IMR-90 (cell line): ENCODE results near the gene BRINP1. TPM values are rescaled to one million over a fixed set of nuclear protein-coding genes. Genes with fewer than 3 reads are reported as not detected.

ENCODE experiments used
- ATAC-seq: fragments of 200-7000 bp; cut with Tn5 transposase; 2 replicates; pipeline ENCODE4 v1.9.1; 2020; ENCODE audit warnings: low read depth, mild to moderate bottlenecking, moderate library complexity
- BruUV-seq: library from RNA; stranded (reverse); fragments of 400-500 nt; replicated peaks from 2 replicates; lab custom pipeline; 2021; lab: Mats Ljungman, UMichigan
- CTCF ChIA-PET: fragments of 300-600 bp; formaldehyde crosslinking; extraction: SDS; loops from one replicate; lab custom pipeline; 2021; ENCODE audit warnings: antibody characterized with exemption; lab: Yijun Ruan, JAX
- POLR2A ChIA-PET: fragments of 300-600 bp; sonication (Branson Sonifier 250); formaldehyde crosslinking; loops from one replicate; lab custom pipeline; 2022; ENCODE audit warnings: antibody characterized with exemption; ENCODE audit not compliant: unreplicated experiment; lab: Charles Lee
- DNase-seq: peaks from one replicate; pipeline ENCODE4 v3.0.0; 2013
- H2AFZ ChIP-seq: replicated peaks from 2 replicates; pipeline ENCODE3; 2013; ENCODE audit warnings: low read length, mild to moderate bottlenecking; ENCODE audit not compliant: poor library complexity
- H2AK5ac ChIP-seq: 2 replicates; pipeline ENCODE4 v1.6.1; 2013; ENCODE audit warnings: low read depth, low read length, inconsistent platforms
- H2AK9ac ChIP-seq: replicated peaks from 2 replicates; pipeline ENCODE3; 2013; ENCODE audit warnings: mild to moderate bottlenecking, low read depth, low read length, moderate library complexity; ENCODE audit not compliant: poor library complexity
- H2BK120ac ChIP-seq: 2 replicates; pipeline ENCODE4 v1.6.1; 2013; ENCODE audit warnings: low read depth, low read length, inconsistent platforms
- H2BK15ac ChIP-seq: 3 replicates; pipeline ENCODE4 v1.6.1; 2013; ENCODE audit warnings: low read depth, low read length, inconsistent platforms
- H2BK20ac ChIP-seq: 2 replicates; pipeline ENCODE4 v1.6.1; 2013; ENCODE audit warnings: low read depth, mild to moderate bottlenecking, inconsistent platforms, low read length, moderate library complexity
- H2BK5ac ChIP-seq: 2 replicates; pipeline ENCODE4 v1.6.1; 2013; ENCODE audit warnings: mild to moderate bottlenecking, low read depth, low read length, inconsistent platforms; ENCODE audit not compliant: poor library complexity, severe bottlenecking
- H3K14ac ChIP-seq: replicated peaks from 2 replicates; pipeline ENCODE4 v1.6.1; 2013; ENCODE audit warnings: low read depth, low read length, inconsistent platforms
- H3K18ac ChIP-seq: 2 replicates; pipeline ENCODE4 v1.6.1; 2013; ENCODE audit warnings: low read depth, low read length, control low read depth
- H3K23ac ChIP-seq: 2 replicates; pipeline ENCODE4 v1.6.1; 2013; ENCODE audit warnings: low read depth, low read length, inconsistent platforms
- H3K27ac ChIP-seq: 2 replicates; pipeline ENCODE4 v1.5.1; 2013; ENCODE audit warnings: mild to moderate bottlenecking, control low read depth, low read length; ENCODE audit not compliant: insufficient read depth
- H3K27me3 ChIP-seq: 2 replicates; pipeline ENCODE4 v1.6.1; 2013; ENCODE audit warnings: low read length; ENCODE audit not compliant: control insufficient read depth, insufficient read depth
- H3K36me3 ChIP-seq: 2 replicates; pipeline ENCODE4 v1.6.1; 2013; ENCODE audit warnings: low read length, mixed read lengths; ENCODE audit not compliant: control insufficient read depth, insufficient read depth
- H3K4ac ChIP-seq: 2 replicates; pipeline ENCODE4 v1.6.1; 2013; ENCODE audit warnings: low read depth, low read length, inconsistent platforms
- H3K4me1 ChIP-seq: 2 replicates; pipeline ENCODE4 v1.6.1; 2013; ENCODE audit warnings: low read length, mixed read lengths; ENCODE audit not compliant: control insufficient read depth, insufficient read depth
- H3K4me2 ChIP-seq: 2 replicates; pipeline ENCODE4 v1.6.1; 2013; ENCODE audit warnings: low read depth, mild to moderate bottlenecking, control low read depth, low read length, moderate library complexity
- H3K4me3 ChIP-seq: 2 replicates; pipeline ENCODE4 v1.5.1; 2013; ENCODE audit warnings: low read depth, mild to moderate bottlenecking, control low read depth, low read length, moderate library complexity; ENCODE audit not compliant: insufficient read depth
- H3K56ac ChIP-seq: 2 replicates; pipeline ENCODE4 v1.6.1; 2013; ENCODE audit warnings: low read length, inconsistent platforms; ENCODE audit not compliant: insufficient read depth; ENCODE audit errors: extremely low read depth
- H3K79me1 ChIP-seq, 2 experiments: 2 replicates each; pipeline ENCODE4 v1.6.1; 2013; ENCODE audit warnings: low read length in 2 of 2, inconsistent platforms in 1 of 2, low read depth in 1 of 2
- H3K9ac ChIP-seq: 2 replicates; pipeline ENCODE4 v1.6.1; 2013; ENCODE audit warnings: low read depth, low read length, control low read depth
- H3K9me1 ChIP-seq: 2 replicates; pipeline ENCODE4 v1.6.1; 2013; ENCODE audit warnings: low read length, inconsistent platforms; ENCODE audit not compliant: insufficient read depth
- H3K9me3 ChIP-seq: 2 replicates; pipeline ENCODE4 v1.6.1; 2013; ENCODE audit warnings: low read length; ENCODE audit not compliant: control insufficient read depth, insufficient read depth
- H4K20me1 ChIP-seq: 2 replicates; pipeline ENCODE4 v1.6.1; 2013; ENCODE audit warnings: low read length, inconsistent platforms; ENCODE audit not compliant: insufficient read depth
- H4K5ac ChIP-seq: 2 replicates; pipeline ENCODE4 v1.6.1; 2013; ENCODE audit warnings: mild to moderate bottlenecking, low read depth, low read length, control low read depth
- H4K8ac ChIP-seq, 2 experiments: 2 replicates each; pipeline ENCODE4 v1.6.1; 2013; ENCODE audit warnings: low read depth in 2 of 2, low read length in 2 of 2, control low read depth in 1 of 2, inconsistent platforms in 1 of 2
- H4K91ac ChIP-seq: 2 replicates; pipeline ENCODE4 v1.6.1; 2013; ENCODE audit warnings: low read depth, low read length, inconsistent platforms; ENCODE audit not compliant: insufficient read depth
- BHLHE40 ChIP-seq: fragments of 150-350 bp; IDR thresholded peaks from 2 replicates; pipeline ENCODE4 v1.6.1; 2016; ENCODE audit warnings: mild to moderate bottlenecking, low read depth, low read length
- CEBPB ChIP-seq: IDR thresholded peaks from 2 replicates; pipeline ENCODE4 v1.6.1; 2012; ENCODE audit warnings: low read depth, low read length, improper control_type of control experiment
- CHD1 ChIP-seq: IDR thresholded peaks from 2 replicates; pipeline ENCODE4 v1.6.1; 2012; ENCODE audit warnings: low read depth, low read length, improper control_type of control experiment
- FOS ChIP-seq: fragments of 150-350 bp; IDR thresholded peaks from 2 replicates; pipeline ENCODE4 v1.6.1; 2016; ENCODE audit warnings: low read depth, low read length
- MAFK ChIP-seq: IDR thresholded peaks from 2 replicates; pipeline ENCODE4 v1.6.1; 2012; ENCODE audit warnings: low read depth, low read length, improper control_type of control experiment
- MAZ ChIP-seq: IDR thresholded peaks from 2 replicates; pipeline ENCODE4 v1.6.1; 2012; ENCODE audit warnings: low read depth, mild to moderate bottlenecking, low read length, improper control_type of control experiment, moderate library complexity, borderline replicate concordance
- MXI1 ChIP-seq: IDR thresholded peaks from 2 replicates; pipeline ENCODE4 v1.6.1; 2012; ENCODE audit warnings: low read depth, mild to moderate bottlenecking, low read length, moderate library complexity, borderline replicate concordance
- NFE2L2 ChIP-seq: fragments of 150-350 bp; IDR thresholded peaks from 2 replicates; pipeline ENCODE4 v1.6.1; 2016; ENCODE audit warnings: low read depth, mild to moderate bottlenecking, low read length
- POLR2A ChIP-seq: IDR thresholded peaks from 2 replicates; pipeline ENCODE4 v1.6.1; 2012; ENCODE audit warnings: mild to moderate bottlenecking, low read depth, low read length
- RAD21 ChIP-seq: IDR thresholded peaks from 2 replicates; pipeline ENCODE4 v1.6.1; 2012; ENCODE audit warnings: low read length, improper control_type of control experiment
- RCOR1 ChIP-seq: IDR thresholded peaks from 2 replicates; pipeline ENCODE4 v1.6.1; 2012; ENCODE audit warnings: mild to moderate bottlenecking, low read length, improper control_type of control experiment; ENCODE audit not compliant: insufficient replicate concordance
- RFX5 ChIP-seq: IDR thresholded peaks from 2 replicates; pipeline ENCODE4 v1.8.0; 2012; ENCODE audit warnings: low read depth, mild to moderate bottlenecking, low read length, moderate library complexity
- SMC3 ChIP-seq: fragments of 150-350 bp; IDR thresholded peaks from 2 replicates; pipeline ENCODE4 v1.6.1; 2016; ENCODE audit warnings: low read depth, mild to moderate bottlenecking, antibody characterized with exemption, low read length, moderate library complexity
- WGBS, 2 experiments: methylation state at CpG; one replicate each; pipeline versions ENCODE4 v1.1.5 to v1.1.7; 2013; ENCODE audit warnings: missing lambda C conversion rate in 2 of 2; ENCODE audit not compliant: insufficient read length in 1 of 2; ENCODE audit errors: extremely low coverage in 2 of 2; 5-methylcytosine and 5-hydroxymethylcytosine counted together
- dilution Hi-C: fragments of 300-500 bp; cut with HindIII; formaldehyde crosslinking; loops from one replicate; pipeline ENCODE4 v1.14.3; 2018; ENCODE audit warnings: low sequenced_read_pairs; ENCODE audit not compliant: unreplicated experiment
- in situ Hi-C: fragments of 300-500 bp; cut with MboI; formaldehyde crosslinking; loops from 3 replicates; pipeline ENCODE4 v1.14.3; 2019; ENCODE audit warnings: low sequenced_read_pairs, inconsistent platforms, mixed read lengths
- intact Hi-C: fragments of 100-400 bp; cut with micrococcal nuclease; formaldehyde crosslinking; loops from 2 replicates; pipeline ENCODE4 v1.10.0; 2022
- polyA plus RNA-seq, 3 experiments: library from polyadenylated mRNA; depleted of rRNA; stranded (reverse); fragments of >200 nt; gene quantifications; 2 replicates each; pipeline ENCODE4 v1.2.3, GENCODE V29; 2012; ENCODE audit warnings: low replicate concordance in 1 of 3
- total RNA-seq: library from RNA; depleted of rRNA; stranded (reverse); fragments of >200 nt; gene quantifications from 2 replicates; pipeline ENCODE4 v1.2.3, GENCODE V29; 2012
- TF ChIP-seq, protein P1 (sequence below): fragments of 150-350 bp; IDR thresholded peaks from 2 replicates; pipeline ENCODE4 v1.6.1; 2017; ENCODE audit warnings: mild to moderate bottlenecking, antibody characterized with exemption, low read length, low read depth
- TF ChIP-seq, protein P2 (sequence below): fragments of 150-350 bp; IDR thresholded peaks from 2 replicates; pipeline ENCODE4 v1.6.1; 2016; ENCODE audit warnings: low read depth, mild to moderate bottlenecking, low read length, moderate library complexity, borderline replicate concordance
- TF ChIP-seq, protein P3 (sequence below): conservative IDR thresholded peaks from 2 replicates; pipeline ENCODE4 v1.5.1; 2012; ENCODE audit warnings: mild to moderate bottlenecking, low read depth, low read length, improper control_type of control experiment

BRINP1 gene
- total and polyA plus RNA-seq, 2 of the 4 experiments (the other 2 are of a cell fraction): under 0.01 TPM; not detected in 1

DNA sequence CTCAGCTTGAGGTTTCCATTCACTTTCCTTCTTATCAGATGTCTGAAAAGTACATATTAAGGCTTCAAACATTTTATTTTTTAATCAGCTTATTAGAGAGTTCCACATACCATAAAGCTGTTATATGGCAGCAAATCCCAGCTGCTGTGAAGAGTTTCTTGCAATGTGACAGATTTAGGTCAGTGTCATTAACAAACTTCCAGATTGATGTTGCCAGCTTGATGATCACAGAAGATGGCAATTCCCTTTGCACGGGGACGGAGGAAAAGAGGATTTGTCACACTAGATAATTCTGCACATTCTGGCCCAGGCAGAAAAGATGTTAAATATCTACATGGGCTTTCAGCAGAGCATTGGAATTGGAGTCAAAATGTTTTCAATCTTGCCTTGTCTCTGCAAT is 215.8 kb downstream of the BRINP1 start:
- H3K4ac ChIP-seq: no peak overlapping the region
- H3K9me3 ChIP-seq: peaks cover 13% of the 10 kb centered on the region
- no TSS peak for BruUV-seq
- dilution Hi-C loops (no loop called here), intact Hi-C loops (no loop called here), in situ Hi-C loops (no loop called here)
- no peak overlapping the region for H2BK15ac ChIP-seq
- no peak overlapping the region for H2AK9ac ChIP-seq
- WGBS, 2 experiments: no CpG with 5 or more reads among the region's 2 CpGs
- ChIA-PET POLR2A (no interaction called here), CTCF (no interaction called here)
- no peak overlapping the region for H4K91ac ChIP-seq
- no peak overlapping the region for H2BK5ac ChIP-seq
- H3K14ac ChIP-seq: no peak overlapping the region
- no peak overlapping the region for H2BK120ac ChIP-seq
- no peak overlapping the region for H3K18ac ChIP-seq
- no peak overlapping the region for H3K56ac ChIP-seq
- no peaks in the 10 kb centered on the region for H4K20me1 ChIP-seq
- H4K5ac ChIP-seq: no peak overlapping the region
- H3K4me2 ChIP-seq: no peak overlapping the region
- H3K9me1 ChIP-seq: no peaks in the 10 kb centered on the region
- H3K27ac ChIP-seq: no peak overlapping the region
- no peak overlapping the region for H2BK20ac ChIP-seq
- TF ChIP-seq MXI1: no peak
- no peak for TF ChIP-seq FOS
- no peak for TF ChIP-seq RFX5
- no peak for TF ChIP-seq MAZ
- no peak for TF ChIP-seq NFE2L2
- no peak for TF ChIP-seq RAD21
- TF ChIP-seq, protein P1, sequence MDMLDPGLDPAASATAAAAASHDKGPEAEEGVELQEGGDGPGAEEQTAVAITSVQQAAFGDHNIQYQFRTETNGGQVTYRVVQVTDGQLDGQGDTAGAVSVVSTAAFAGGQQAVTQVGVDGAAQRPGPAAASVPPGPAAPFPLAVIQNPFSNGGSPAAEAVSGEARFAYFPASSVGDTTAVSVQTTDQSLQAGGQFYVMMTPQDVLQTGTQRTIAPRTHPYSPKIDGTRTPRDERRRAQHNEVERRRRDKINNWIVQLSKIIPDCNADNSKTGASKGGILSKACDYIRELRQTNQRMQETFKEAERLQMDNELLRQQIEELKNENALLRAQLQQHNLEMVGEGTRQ: no peak
- TF ChIP-seq, protein P2, sequence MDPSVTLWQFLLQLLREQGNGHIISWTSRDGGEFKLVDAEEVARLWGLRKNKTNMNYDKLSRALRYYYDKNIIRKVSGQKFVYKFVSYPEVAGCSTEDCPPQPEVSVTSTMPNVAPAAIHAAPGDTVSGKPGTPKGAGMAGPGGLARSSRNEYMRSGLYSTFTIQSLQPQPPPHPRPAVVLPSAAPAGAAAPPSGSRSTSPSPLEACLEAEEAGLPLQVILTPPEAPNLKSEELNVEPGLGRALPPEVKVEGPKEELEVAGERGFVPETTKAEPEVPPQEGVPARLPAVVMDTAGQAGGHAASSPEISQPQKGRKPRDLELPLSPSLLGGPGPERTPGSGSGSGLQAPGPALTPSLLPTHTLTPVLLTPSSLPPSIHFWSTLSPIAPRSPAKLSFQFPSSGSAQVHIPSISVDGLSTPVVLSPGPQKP: no peak
- no peak for TF ChIP-seq BHLHE40
- TF ChIP-seq CHD1: no peak
- TF ChIP-seq CEBPB: no peak
- TF ChIP-seq RCOR1: no peak
- TF ChIP-seq, protein P3, sequence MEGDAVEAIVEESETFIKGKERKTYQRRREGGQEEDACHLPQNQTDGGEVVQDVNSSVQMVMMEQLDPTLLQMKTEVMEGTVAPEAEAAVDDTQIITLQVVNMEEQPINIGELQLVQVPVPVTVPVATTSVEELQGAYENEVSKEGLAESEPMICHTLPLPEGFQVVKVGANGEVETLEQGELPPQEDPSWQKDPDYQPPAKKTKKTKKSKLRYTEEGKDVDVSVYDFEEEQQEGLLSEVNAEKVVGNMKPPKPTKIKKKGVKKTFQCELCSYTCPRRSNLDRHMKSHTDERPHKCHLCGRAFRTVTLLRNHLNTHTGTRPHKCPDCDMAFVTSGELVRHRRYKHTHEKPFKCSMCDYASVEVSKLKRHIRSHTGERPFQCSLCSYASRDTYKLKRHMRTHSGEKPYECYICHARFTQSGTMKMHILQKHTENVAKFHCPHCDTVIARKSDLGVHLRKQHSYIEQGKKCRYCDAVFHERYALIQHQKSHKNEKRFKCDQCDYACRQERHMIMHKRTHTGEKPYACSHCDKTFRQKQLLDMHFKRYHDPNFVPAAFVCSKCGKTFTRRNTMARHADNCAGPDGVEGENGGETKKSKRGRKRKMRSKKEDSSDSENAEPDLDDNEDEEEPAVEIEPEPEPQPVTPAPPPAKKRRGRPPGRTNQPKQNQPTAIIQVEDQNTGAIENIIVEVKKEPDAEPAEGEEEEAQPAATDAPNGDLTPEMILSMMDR: no peak
- no peak for TF ChIP-seq SMC3
- TF ChIP-seq POLR2A: no peak
- no peak for TF ChIP-seq MAFK
- no peaks in the 10 kb centered on the region for H3K4me1 ChIP-seq
- no peak overlapping the region for H3K23ac ChIP-seq
- ATAC-seq: no peak
- no peak overlapping the region for H3K9ac ChIP-seq
- no peaks in the 10 kb centered on the region for H3K79me1 ChIP-seq
- H4K8ac ChIP-seq: no peak overlapping the region
- H3K36me3 ChIP-seq: no peaks in the 10 kb centered on the region
- H2AK5ac ChIP-seq: no peak overlapping the region
- H3K4me3 ChIP-seq: no peak overlapping the region
- H2AFZ ChIP-seq: no peak overlapping the region
- no peak for DNase-seq
- no peaks in the 10 kb centered on the region for H3K27me3 ChIP-seq
